Measurements from ENCODE around the gene NRXN3.

Gene NRXN3

GRCh38 chr14:79575032-79575431 is 1404.9 kb downstream of the NRXN3 start:
- no peak for DNase-seq

- DNase-seq = no peak
Observed at GRCh38 chr14:79576424-79576823, 1406.3 kb downstream of the NRXN3 start.

GRCh38 chr14:79578470-79578869 is 1408.3 kb downstream of the NRXN3 start:
- no peak for DNase-seq

GRCh38 chr14:79580414-79580813 is 1410.2 kb downstream of the NRXN3 start:
- DNase-seq = no peak

DNA sequence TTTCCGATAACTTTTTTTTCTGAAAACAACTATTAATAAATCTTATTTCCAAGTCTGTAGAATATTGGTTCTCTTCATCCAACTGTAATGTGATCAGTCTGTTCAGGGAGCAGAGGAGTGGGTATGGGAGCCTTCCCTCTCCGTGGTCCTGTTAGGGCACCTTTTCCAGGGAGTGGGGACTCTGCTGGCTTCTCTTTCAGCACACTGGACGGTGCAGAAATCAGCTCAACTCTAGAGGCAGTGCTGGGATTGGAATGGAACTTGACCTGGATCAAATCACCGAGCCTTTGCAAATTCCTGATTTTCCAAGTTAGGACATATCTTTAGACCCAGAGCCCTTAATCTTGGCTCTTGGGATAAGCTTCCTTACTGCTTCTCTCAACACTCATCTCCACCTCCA is 1410.7 kb downstream of the NRXN3 start:
- no peak for DNase-seq

- DNase-seq = no peak
Observed at GRCh38 chr14:79581912-79582576, 1411.9 kb downstream of the NRXN3 start.

GRCh38 chr14:79583738-79584408 is 1413.7 kb downstream of the NRXN3 start:
- DNase-seq = no peak

GRCh38 chr14:79584679-79585078 is 1414.5 kb downstream of the NRXN3 start:
- no peak for DNase-seq

GRCh38 chr14:79585845-79586244 is 1415.7 kb downstream of the NRXN3 start:
- no peak for DNase-seq

DNA sequence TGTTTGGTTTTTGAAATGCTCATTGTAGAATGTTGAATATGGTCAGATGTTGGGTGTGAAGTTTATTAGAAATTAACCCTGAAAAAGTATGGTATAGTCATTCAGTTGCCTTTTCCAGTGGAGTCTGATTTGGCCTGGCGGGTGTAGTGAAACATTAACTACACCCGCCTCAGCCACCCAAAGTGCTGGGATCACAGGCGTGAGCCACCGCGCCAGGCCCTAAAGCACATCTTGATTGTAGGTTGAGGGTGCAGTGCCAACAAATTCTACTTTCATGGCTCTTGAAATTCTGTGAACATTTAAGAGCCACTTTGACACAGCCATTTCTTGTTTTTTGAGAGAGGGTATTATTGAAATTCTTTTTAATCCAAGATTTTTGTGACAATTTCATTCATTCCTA is 1416.2 kb downstream of the NRXN3 start:
- DNase-seq = no peak

GRCh38 chr14:79586989-79587598 is 1416.9 kb downstream of the NRXN3 start:
- no peak for DNase-seq

- DNase-seq = no peak
Observed at GRCh38 chr14:79587875-79588274, 1417.7 kb downstream of the NRXN3 start.

GRCh38 chr14:79588398-79588797 is 1418.2 kb downstream of the NRXN3 start:
- DNase-seq = no peak

DNA sequence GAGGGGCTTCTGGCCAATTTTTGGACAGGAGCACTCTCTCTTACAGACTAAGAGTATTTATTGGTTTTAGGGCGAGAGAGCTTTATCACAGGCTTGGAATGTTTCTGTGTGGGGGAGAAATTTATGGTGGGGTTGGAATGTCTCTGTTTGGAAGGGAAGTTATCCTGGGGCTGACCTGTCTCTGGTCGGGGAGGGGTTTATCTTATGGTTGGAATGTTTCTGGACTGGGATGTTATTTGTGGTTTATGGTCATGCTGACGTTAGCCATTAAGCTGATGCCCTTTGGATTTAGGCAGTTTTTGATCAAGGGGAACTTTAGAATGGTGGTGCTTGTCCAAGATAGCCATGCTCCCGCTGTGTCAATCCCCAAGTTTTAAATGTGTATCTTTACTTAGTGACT is 1426.4 kb downstream of the NRXN3 start:
- DNase-seq = no peak

- DNase-seq = no peak
Observed at GRCh38 chr14:79597566-79597965, 1427.4 kb downstream of the NRXN3 start.

GRCh38 chr14:79598339-79598738 is 1428.2 kb downstream of the NRXN3 start:
- no peak for DNase-seq

DNA sequence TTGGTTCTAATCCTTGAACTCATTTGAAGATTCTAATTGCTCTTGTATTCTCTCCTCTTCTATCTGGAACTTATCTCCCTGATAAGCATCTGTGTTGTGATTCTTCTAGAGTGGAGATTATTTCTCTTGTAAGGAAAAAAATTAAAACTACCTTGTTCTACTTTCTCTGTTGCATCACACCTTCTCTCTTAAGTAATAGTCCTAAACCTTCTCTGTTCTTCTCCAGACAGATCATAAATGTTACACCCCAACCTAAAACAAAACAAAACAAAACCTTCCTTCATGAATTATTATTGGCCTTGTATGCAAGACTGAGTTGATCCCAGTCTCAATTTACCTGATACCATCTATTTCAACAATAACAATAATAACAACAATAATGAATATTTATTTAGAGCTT is 1429.1 kb downstream of the NRXN3 start:
- no peak for DNase-seq

GRCh38 chr14:79600406-79600805 is 1430.2 kb downstream of the NRXN3 start:
- no peak for DNase-seq

- no peak for DNase-seq
Observed at GRCh38 chr14:79601579-79601978, 1431.4 kb downstream of the NRXN3 start.

GRCh38 chr14:79602045-79602444 is 1431.9 kb downstream of the NRXN3 start:
- no peak for DNase-seq

- DNase-seq = no peak
Observed at GRCh38 chr14:79602742-79603141, 1432.6 kb downstream of the NRXN3 start.

DNA sequence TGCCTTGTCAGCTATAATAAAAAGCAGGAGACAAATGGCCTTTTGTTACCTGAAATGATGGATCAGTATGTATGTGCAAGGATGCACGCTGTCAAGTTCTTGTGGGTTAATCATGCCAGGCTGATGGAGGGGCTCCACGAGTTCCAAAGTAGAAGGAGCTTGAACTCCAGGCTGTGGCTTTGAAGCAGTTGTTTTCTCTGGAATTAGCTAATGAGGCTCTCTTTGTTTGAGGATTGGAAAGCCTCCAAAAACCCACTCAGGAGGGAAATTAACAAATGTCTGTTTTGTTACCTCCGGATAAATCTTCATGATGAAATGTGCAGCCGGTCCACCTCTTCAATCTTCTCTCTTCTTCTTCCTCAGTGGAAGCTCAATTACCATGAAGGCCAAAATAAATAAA is 1435.7 kb downstream of the NRXN3 start:
- no peak for DNase-seq

DNA sequence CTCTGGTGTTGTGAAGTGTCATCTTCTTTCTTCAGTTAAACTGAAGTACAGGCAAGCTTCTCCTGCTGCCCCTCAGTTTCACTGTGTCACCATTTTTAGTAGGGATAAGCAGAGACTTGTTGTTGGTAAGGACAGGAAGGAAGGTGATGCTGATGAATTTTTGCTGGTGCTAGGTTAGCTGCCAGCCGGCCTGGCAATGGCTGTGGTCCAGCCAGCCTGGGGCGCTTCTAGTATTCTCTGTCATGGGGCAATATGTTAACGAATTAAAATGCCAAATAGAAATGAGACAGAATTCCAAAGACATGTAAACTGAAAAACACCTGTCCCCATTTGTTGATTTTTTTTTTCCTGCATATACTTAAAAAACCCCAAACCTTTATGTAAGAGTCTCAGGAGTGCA is 1438.3 kb downstream of the NRXN3 start:
- no peak for DNase-seq

DNA sequence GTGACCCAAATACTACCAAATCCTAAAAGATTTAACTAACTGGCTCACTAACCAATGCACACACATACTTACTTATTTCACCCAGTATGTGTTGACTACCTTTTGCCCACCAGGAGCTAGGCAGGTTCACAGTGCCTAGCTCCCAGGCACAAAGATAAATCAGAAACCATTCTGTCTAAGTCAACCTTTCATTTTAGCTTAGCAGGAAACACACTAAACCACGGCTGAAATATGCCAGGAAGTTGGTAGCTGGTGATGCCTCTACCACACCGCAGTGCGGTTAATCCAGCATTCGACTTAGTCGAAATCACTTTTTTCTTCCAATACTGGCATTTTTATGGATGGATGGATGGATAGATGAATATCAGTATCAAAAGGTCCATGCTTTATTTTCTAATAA is 1443.5 kb downstream of the NRXN3 start:
- DNase-seq = no peak

GRCh38 chr14:79614448-79614847 is 1444.3 kb downstream of the NRXN3 start:
- no peak for DNase-seq

All from activated T-cell treated with anti-CD3 and anti-CD28 coated beads, Interleukin-2, amount 50 U/mL, for 48 hours (primary cell).